Measurements from ENCODE around the gene POU3F1. TPM values are rescaled to one million over a fixed set of nuclear protein-coding genes. Genes with fewer than 3 reads are reported as not detected.

The POU3F1 gene
- total and polyA plus RNA-seq, 10 of the 15 experiments (the other 5 are each of a cell fraction or from before 2014, with no cell fraction given), result 0.04 to 0.53 (median 0.10) TPM; not detected in 3

DNA sequence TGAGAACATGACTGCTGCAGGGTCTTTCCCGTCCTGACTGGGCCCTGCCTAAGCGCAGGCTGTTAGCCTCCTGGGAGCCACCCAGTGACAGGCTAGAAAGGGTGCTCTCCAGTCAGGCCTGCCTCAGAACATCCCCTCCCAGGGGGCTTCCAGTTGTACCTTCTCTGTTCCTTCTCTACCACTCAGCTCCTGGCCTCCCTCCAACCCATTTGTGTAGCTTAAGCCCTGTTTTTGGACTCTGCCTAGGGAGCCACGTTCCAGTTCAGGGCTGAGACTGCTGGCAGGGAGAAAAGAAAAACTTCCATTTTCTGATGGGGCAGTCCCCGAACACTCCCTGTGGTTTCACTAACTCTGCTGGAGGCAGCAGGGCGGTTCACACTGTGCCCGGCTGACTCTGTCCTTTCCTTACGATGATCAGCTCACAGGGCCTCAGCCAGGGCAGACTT lies 15.3 kb upstream of the POU3F1 start (continued):
- TF ChIP-seq, protein P1, sequence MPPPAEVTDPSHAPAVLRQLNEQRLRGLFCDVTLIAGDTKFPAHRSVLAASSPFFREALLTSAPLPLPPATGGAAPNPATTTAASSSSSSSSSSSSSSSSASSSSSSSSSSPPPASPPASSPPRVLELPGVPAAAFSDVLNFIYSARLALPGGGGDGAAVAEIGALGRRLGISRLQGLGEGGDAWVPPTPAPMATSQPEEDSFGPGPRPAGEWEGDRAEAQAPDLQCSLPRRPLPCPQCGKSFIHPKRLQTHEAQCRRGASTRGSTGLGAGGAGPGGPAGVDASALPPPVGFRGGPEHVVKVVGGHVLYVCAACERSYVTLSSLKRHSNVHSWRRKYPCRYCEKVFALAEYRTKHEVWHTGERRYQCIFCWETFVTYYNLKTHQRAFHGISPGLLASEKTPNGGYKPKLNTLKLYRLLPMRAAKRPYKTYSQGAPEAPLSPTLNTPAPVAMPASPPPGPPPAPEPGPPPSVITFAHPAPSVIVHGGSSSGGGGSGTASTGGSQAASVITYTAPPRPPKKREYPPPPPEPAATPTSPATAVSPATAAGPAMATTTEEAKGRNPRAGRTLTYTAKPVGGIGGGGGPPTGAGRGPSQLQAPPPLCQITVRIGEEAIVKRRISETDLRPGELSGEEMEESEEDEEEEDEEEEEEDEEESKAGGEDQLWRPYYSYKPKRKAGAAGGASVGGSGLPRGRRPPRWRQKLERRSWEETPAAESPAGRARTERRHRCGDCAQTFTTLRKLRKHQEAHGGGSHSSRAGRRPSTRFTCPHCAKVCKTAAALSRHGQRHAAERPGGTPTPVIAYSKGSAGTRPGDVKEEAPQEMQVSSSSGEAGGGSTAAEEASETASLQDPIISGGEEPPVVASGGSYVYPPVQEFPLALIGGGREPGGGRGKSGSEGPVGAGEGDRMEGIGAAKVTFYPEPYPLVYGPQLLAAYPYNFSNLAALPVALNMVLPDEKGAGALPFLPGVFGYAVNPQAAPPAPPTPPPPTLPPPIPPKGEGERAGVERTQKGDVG (CRISPR knock-in tag; IDR thresholded peaks at IDR 0.05), result no peak
- TF ChIP-seq ZBED1 (IDR thresholded peaks at IDR 0.05; ENCODE audit: borderline replicate concordance) (no peak), FOS (IDR thresholded peaks at IDR 0.05; ENCODE audit: borderline replicate concordance, extremely low read depth, insufficient read length) (no peak), MXI1 (IDR thresholded peaks at IDR 0.05; ENCODE audit: low read depth, low read length) (no peak), SMC3 (IDR thresholded peaks at IDR 0.05; ENCODE audit: borderline replicate concordance, low read length) (no peak), POU2F2 (IDR thresholded peaks at IDR 0.05; ENCODE audit: borderline replicate concordance, low read depth, low read length) (peak; percentile 12; the same call in 1 of the 3 replicates), BCL3 (IDR thresholded peaks at IDR 0.05; ENCODE audit: borderline replicate concordance, insufficient read depth, low read depth, low read length, poor library complexity, severe bottlenecking) (peak; percentile 56), JUNB (IDR thresholded peaks at IDR 0.05) (no peak), CREM (IDR thresholded peaks at IDR 0.05; ENCODE audit: low read depth) (no peak), EP300 (IDR thresholded peaks at IDR 0.05; ENCODE audit: borderline replicate concordance in 1 of 2, control insufficient read depth in 1 of 2, low read depth in 2 of 2, low read length in 2 of 2) (peak in 1 of 2 experiments; percentile 10; a peak in 1 of 4 replicates), SIN3A (IDR thresholded peaks at IDR 0.05; ENCODE audit: low read depth, low read length) (no peak), CBX5 (IDR thresholded peaks at IDR 0.05; ENCODE audit: low read depth) (no peak), NFXL1 (IDR thresholded peaks at IDR 0.05; ENCODE audit: borderline replicate concordance) (no peak), NFIC (IDR thresholded peaks at IDR 0.05; ENCODE audit: low read depth, low read length) (peak; percentile 24; the same call in 1 of the 2 replicates), CTCF (IDR thresholded peaks at IDR 0.05 in 2 of 3, conservative IDR thresholded peaks at IDR 0.05 in 1 of 3; ENCODE audit: control insufficient read depth in 2 of 3, extremely low read depth in 1 of 3, insufficient read depth in 1 of 3, low read depth in 3 of 3, low read length in 3 of 3) (0 out of 6 replicates have a peak, but pooled peaks of 1 of the 3 experiments have one; percentile 7)
- TF ChIP-seq, protein P2, sequence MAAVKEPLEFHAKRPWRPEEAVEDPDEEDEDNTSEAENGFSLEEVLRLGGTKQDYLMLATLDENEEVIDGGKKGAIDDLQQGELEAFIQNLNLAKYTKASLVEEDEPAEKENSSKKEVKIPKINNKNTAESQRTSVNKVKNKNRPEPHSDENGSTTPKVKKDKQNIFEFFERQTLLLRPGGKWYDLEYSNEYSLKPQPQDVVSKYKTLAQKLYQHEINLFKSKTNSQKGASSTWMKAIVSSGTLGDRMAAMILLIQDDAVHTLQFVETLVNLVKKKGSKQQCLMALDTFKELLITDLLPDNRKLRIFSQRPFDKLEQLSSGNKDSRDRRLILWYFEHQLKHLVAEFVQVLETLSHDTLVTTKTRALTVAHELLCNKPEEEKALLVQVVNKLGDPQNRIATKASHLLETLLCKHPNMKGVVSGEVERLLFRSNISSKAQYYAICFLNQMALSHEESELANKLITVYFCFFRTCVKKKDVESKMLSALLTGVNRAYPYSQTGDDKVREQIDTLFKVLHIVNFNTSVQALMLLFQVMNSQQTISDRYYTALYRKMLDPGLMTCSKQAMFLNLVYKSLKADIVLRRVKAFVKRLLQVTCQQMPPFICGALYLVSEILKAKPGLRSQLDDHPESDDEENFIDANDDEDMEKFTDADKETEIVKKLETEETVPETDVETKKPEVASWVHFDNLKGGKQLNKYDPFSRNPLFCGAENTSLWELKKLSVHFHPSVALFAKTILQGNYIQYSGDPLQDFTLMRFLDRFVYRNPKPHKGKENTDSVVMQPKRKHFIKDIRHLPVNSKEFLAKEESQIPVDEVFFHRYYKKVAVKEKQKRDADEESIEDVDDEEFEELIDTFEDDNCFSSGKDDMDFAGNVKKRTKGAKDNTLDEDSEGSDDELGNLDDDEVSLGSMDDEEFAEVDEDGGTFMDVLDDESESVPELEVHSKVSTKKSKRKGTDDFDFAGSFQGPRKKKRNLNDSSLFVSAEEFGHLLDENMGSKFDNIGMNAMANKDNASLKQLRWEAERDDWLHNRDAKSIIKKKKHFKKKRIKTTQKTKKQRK (IDR thresholded peaks at IDR 0.05; ENCODE audit: low read depth, low read length), result no peak

All from GM12878 (cell line).